Mesenchymal stem cell (in vitro differentiated cells and primary cell): ENCODE results near the gene MAST2.

Experiments used
- DNase-seq: peaks from one replicate; pipeline ENCODE4 v3.0.0-alpha.2; 2013
- H2AFZ ChIP-seq: one replicate; pipeline ENCODE4 v1.6.1; 2013; ENCODE audit warnings: low read depth, mild to moderate bottlenecking, control low read depth, inconsistent platforms, low read length, moderate library complexity
- H2AK5ac ChIP-seq: 2 replicates; pipeline ENCODE4 v1.6.1; 2013; ENCODE audit warnings: low read length, moderate library complexity, mild to moderate bottlenecking, inconsistent platforms; ENCODE audit not compliant: severe bottlenecking
- H2BK120ac ChIP-seq: one replicate; pipeline ENCODE4 v1.6.1; 2013; ENCODE audit warnings: low read depth, mild to moderate bottlenecking, inconsistent platforms, low read length, moderate library complexity
- H2BK12ac ChIP-seq, 2 experiments: one replicate each; pipeline ENCODE4 v1.6.1; 2013; ENCODE audit warnings: inconsistent platforms in 2 of 2, low read length in 2 of 2, mild to moderate bottlenecking in 2 of 2, moderate library complexity in 2 of 2, control low read depth in 1 of 2
- H2BK15ac ChIP-seq: one replicate; pipeline ENCODE4 v1.6.1; 2013; ENCODE audit warnings: mild to moderate bottlenecking, low read depth, inconsistent platforms; ENCODE audit not compliant: poor library complexity, severe bottlenecking
- H2BK5ac ChIP-seq: 2 replicates; pipeline ENCODE4 v1.6.1; 2013; ENCODE audit warnings: low read depth, mild to moderate bottlenecking, low read length, control low read depth, inconsistent platforms; ENCODE audit not compliant: poor library complexity, severe bottlenecking
- H3K14ac ChIP-seq, 2 experiments: one replicate each; pipeline ENCODE4 v1.6.1; 2013; ENCODE audit warnings: inconsistent platforms in 2 of 2, low read length in 2 of 2, control low read depth in 1 of 2, mild to moderate bottlenecking in 1 of 2, moderate library complexity in 1 of 2
- H3K18ac ChIP-seq, 2 experiments: one replicate each; pipeline ENCODE4 v1.6.1; 2013; ENCODE audit warnings: inconsistent platforms in 2 of 2, low read length in 2 of 2, control low read depth in 1 of 2, low read depth in 1 of 2, mild to moderate bottlenecking in 1 of 2
- H3K23ac ChIP-seq, 2 experiments: one replicate each; pipeline ENCODE4 v1.6.1; 2013; ENCODE audit warnings: inconsistent platforms in 2 of 2, low read length in 2 of 2, mild to moderate bottlenecking in 2 of 2, moderate library complexity in 2 of 2, control low read depth in 1 of 2
- H3K27ac ChIP-seq: 2 replicates; pipeline ENCODE4 v1.5.1; 2013; ENCODE audit warnings: mild to moderate bottlenecking, moderate library complexity, low read length, control low read depth, inconsistent platforms; ENCODE audit not compliant: poor library complexity, severe bottlenecking
- H3K27me3 ChIP-seq, 2 experiments: 2 replicates each; pipeline versions ENCODE4 v1.6.1 to v1.7.0; 2013; ENCODE audit warnings: low read length in 2 of 2, mild to moderate bottlenecking in 2 of 2, moderate library complexity in 2 of 2, control low read depth in 1 of 2, inconsistent platforms in 1 of 2; ENCODE audit not compliant: control insufficient read depth in 1 of 2, insufficient read depth in 1 of 2
- H3K36me3 ChIP-seq, 2 experiments: 2 replicates each; pipeline versions ENCODE4 v1.6.1 to v1.7.0; 2013; ENCODE audit warnings: low read length in 2 of 2, control low read depth in 1 of 2, inconsistent platforms in 1 of 2, low read depth in 1 of 2, mild to moderate bottlenecking in 1 of 2; ENCODE audit not compliant: insufficient read depth in 2 of 2, control insufficient read depth in 1 of 2
- H3K4ac ChIP-seq, 2 experiments: one replicate each; pipeline ENCODE4 v1.6.1; 2013; ENCODE audit warnings: inconsistent platforms in 2 of 2, low read length in 2 of 2, mild to moderate bottlenecking in 2 of 2, moderate library complexity in 2 of 2, control low read depth in 1 of 2, low read depth in 1 of 2
- H3K4me1 ChIP-seq: 2 replicates; pipeline ENCODE4 v1.6.1; 2013; ENCODE audit warnings: low read depth, low read length, control low read depth; ENCODE audit not compliant: control insufficient read depth, insufficient read depth
- H3K4me2 ChIP-seq: 2 replicates; pipeline ENCODE4 v1.6.1; 2013; ENCODE audit warnings: low read length, mild to moderate bottlenecking, inconsistent platforms; ENCODE audit not compliant: poor library complexity, severe bottlenecking
- H3K4me3 ChIP-seq, 2 experiments: 2 replicates each; pipeline versions ENCODE4 v1.5.1 to v1.7.0; 2013; ENCODE audit warnings: low read length in 2 of 2, mild to moderate bottlenecking in 2 of 2, control low read depth in 1 of 2, low read depth in 1 of 2; ENCODE audit not compliant: insufficient read depth in 1 of 2
- H3K79me1 ChIP-seq: replicated peaks from 2 replicates; pipeline ENCODE4 v1.6.1; 2013; ENCODE audit warnings: mild to moderate bottlenecking, control low read depth, low read length, inconsistent platforms; ENCODE audit not compliant: poor library complexity, severe bottlenecking
- H3K9ac ChIP-seq: 2 replicates; pipeline ENCODE4 v1.7.0; 2013; ENCODE audit warnings: mild to moderate bottlenecking, low read length, moderate library complexity
- H3K9me3 ChIP-seq: 2 replicates; pipeline ENCODE4 v1.7.0; 2013; ENCODE audit warnings: mild to moderate bottlenecking, low read length; ENCODE audit not compliant: control insufficient read depth
- H4K8ac ChIP-seq: one replicate; pipeline ENCODE4 v1.6.1; 2013; ENCODE audit warnings: inconsistent platforms, mild to moderate bottlenecking, low read length, moderate library complexity
- H4K91ac ChIP-seq: one replicate; pipeline ENCODE4 v1.6.1; 2013; ENCODE audit warnings: mild to moderate bottlenecking, low read length, inconsistent platforms
- WGBS: methylation state at CpG from one replicate; pipeline ENCODE4 v1.1.7; 2013; ENCODE audit warnings: mixed read lengths; 5-methylcytosine and 5-hydroxymethylcytosine counted together

Gene MAST2

DNA sequence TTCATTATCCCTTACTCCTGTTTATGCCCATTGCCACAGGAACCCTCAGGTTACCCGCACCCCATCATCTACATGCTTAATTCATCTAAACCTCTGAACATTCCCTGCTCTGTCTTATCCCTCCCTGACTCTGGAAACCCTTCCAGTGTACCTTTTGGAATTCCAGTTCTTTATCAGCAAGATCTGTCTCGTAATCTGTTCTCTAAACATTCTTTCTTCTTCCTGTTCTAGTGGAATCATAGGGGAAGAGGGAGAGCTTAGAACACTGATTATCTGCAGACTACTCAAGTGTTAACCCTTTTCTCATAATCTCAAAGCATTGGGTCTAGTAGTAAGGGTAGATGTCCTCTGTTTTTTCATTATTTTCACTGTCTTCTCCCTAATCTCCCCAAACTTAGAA lies 169.2 kb downstream of the MAST2 start:
- H2BK15ac ChIP-seq, result no peak overlapping the region
- H4K8ac ChIP-seq, result no peak overlapping the region
- H2AFZ ChIP-seq, result no peak overlapping the region
- 100% methylated on average over 1 of the region's 2 CpGs for WGBS
- H3K27ac ChIP-seq, result no peak overlapping the region
- no peaks in the 10 kb centered on the region for H3K27me3 ChIP-seq
- H3K4me2 ChIP-seq, result no peak overlapping the region
- no peak for DNase-seq
- H4K91ac ChIP-seq, result no peak overlapping the region
- no peak overlapping the region for H2AK5ac ChIP-seq
- H3K4ac ChIP-seq, result no peak overlapping the region
- H3K79me1 ChIP-seq, result peaks cover 7% of the 10 kb centered on the region
- H2BK120ac ChIP-seq, result no peak overlapping the region
- peaks cover 3% of the 10 kb centered on the region for H3K4me1 ChIP-seq
- H3K18ac ChIP-seq, result no peak overlapping the region
- H3K4me3 ChIP-seq, result no peak overlapping the region
- H2BK5ac ChIP-seq, result no peak overlapping the region
- no peak overlapping the region for H3K23ac ChIP-seq
- no peak overlapping the region for H2BK12ac ChIP-seq
- H3K36me3 ChIP-seq, result peaks cover 6 to 22% of the 10 kb centered on the region in 2 experiments
- H3K9ac ChIP-seq, result no peak overlapping the region
- H3K9me3 ChIP-seq, result no peaks in the 10 kb centered on the region
- H3K14ac ChIP-seq, result no peak overlapping the region

DNA sequence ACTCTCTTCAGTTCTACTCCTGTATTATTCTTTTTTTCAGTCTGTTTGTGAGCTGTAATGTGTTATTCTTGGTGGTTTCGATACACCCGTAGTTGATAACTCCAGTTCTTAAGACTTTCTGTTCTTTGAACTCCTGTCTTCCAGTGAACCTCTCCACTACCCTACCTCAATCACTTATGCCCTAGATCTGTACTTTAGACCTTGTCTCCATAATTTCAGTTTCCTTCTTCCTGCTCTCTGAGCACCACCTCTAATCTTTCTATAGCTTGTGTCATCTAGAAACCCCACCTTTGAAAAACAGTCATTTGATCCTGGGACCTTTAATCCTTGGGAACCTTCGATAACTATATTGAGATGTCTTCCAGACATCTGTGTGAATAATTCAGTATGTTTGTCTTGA lies 169.7 kb downstream of the MAST2 start:
- no peak overlapping the region for H2BK12ac ChIP-seq
- no peak overlapping the region for H4K8ac ChIP-seq
- H3K23ac ChIP-seq, result no peak overlapping the region
- no peak overlapping the region for H2BK120ac ChIP-seq
- H3K27ac ChIP-seq, result no peak overlapping the region
- no peak for DNase-seq
- H3K4me2 ChIP-seq, result no peak overlapping the region
- H3K4me1 ChIP-seq, result peaks cover 3% of the 10 kb centered on the region
- no peak overlapping the region for H2AFZ ChIP-seq
- H3K9ac ChIP-seq, result no peak overlapping the region
- no peak overlapping the region for H2AK5ac ChIP-seq
- no peak overlapping the region for H3K4ac ChIP-seq
- peaks cover 7% of the 10 kb centered on the region for H3K79me1 ChIP-seq
- no peak overlapping the region for H4K91ac ChIP-seq
- peaks cover 6 to 22% of the 10 kb centered on the region in 2 experiments for H3K36me3 ChIP-seq
- H3K14ac ChIP-seq, result no peak overlapping the region
- H3K4me3 ChIP-seq, result no peak overlapping the region
- no peaks in the 10 kb centered on the region for H3K27me3 ChIP-seq
- 91% methylated on average over 3 of the region's 3 CpGs for WGBS
- no peaks in the 10 kb centered on the region for H3K9me3 ChIP-seq
- no peak overlapping the region for H3K18ac ChIP-seq
- no peak overlapping the region for H2BK5ac ChIP-seq
- no peak overlapping the region for H2BK15ac ChIP-seq

DNA sequence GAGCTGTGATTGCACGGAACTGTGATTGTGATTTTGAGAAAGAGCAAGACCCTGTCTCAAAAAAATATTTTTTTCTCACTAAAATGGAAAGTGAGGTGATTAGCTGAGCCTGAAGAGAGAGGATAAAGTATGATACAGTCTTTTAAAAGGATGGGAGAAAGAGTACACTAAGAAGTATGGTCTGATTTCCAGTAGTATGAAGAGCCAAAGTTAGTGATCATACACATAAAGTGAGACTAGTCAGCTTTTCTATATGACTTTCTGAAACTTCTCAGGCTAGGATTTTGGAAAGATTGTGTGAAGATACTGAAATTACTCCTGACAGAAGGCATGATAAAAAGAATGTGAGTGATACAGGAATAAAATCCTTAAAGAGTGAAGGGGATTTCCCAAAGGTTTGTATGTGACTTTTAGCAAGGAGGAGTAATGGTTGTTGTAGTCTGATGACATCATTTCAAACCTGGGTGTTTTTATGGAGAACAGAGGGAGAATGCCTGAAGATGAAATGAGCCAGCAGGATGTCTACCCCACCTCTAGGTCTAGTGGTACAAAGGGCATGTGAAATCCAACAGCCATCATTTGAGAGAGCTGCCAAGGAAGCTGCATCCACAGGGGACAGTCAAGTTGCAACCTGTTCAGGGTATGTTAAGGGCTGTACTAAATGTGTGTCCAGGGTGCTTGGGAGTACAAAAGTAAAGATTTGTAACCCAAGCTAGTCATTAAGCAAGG lies 171.3 kb downstream of the MAST2 start:
- no peak overlapping the region for H2BK120ac ChIP-seq
- no peak overlapping the region for H3K14ac ChIP-seq
- no peak overlapping the region for H3K9ac ChIP-seq
- H3K4me2 ChIP-seq, result no peak overlapping the region
- no peak overlapping the region for H3K27ac ChIP-seq
- H3K4ac ChIP-seq, result no peak overlapping the region
- no peak overlapping the region for H3K4me3 ChIP-seq
- H2AFZ ChIP-seq, result no peak overlapping the region
- peaks cover 6 to 22% of the 10 kb centered on the region in 2 experiments for H3K36me3 ChIP-seq
- DNase-seq, result no peak
- peaks cover 7% of the 10 kb centered on the region for H3K79me1 ChIP-seq
- no peak overlapping the region for H2BK15ac ChIP-seq
- no peaks in the 10 kb centered on the region for H3K9me3 ChIP-seq
- H3K18ac ChIP-seq, result no peak overlapping the region
- no peak overlapping the region for H2BK5ac ChIP-seq
- no peak overlapping the region for H2BK12ac ChIP-seq
- no peak overlapping the region for H4K91ac ChIP-seq
- H3K4me1 ChIP-seq, result peaks cover 6% of the 10 kb centered on the region
- no peak overlapping the region for H3K23ac ChIP-seq
- no peaks in the 10 kb centered on the region for H3K27me3 ChIP-seq
- 100% methylated on average over 1 of the region's 1 CpG for whole genome bisulfite sequencing
- no peak overlapping the region for H4K8ac ChIP-seq
- no peak overlapping the region for H2AK5ac ChIP-seq

DNA sequence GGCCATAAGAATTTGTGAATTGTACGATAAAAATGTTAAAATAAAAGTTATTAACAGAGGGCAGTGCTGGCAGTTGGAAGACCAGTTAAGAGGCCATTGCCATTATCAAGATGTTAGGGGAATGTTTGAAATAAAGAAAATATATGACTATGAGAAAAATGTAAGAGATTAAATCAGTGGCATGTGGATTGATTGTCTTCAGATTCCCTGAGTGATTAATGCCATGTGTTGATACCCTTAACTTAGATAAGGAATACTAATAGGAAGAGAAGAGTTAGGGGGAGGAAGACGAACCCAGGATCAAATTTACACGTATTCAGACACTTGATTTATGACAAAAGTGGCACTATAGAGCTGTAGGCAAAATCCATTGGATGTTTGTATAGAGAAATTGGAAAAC lies 173.2 kb downstream of the MAST2 start:
- H2BK15ac ChIP-seq, result no peak overlapping the region
- peaks cover 6 to 15% of the 10 kb centered on the region in 2 experiments for H3K36me3 ChIP-seq
- H2AFZ ChIP-seq, result no peak overlapping the region
- no peak overlapping the region for H4K91ac ChIP-seq
- no peak overlapping the region for H3K14ac ChIP-seq
- H2BK120ac ChIP-seq, result no peak overlapping the region
- no peak overlapping the region for H2AK5ac ChIP-seq
- H3K4me1 ChIP-seq, result peaks cover 7% of the 10 kb centered on the region
- H2BK12ac ChIP-seq, result no peak overlapping the region
- peaks cover 6% of the 10 kb centered on the region for H3K79me1 ChIP-seq
- no peak overlapping the region for H4K8ac ChIP-seq
- no peak overlapping the region for H3K9ac ChIP-seq
- H3K4me2 ChIP-seq, result no peak overlapping the region
- WGBS, result 96% methylated on average over 3 of the region's 3 CpGs
- no peak overlapping the region for H3K4me3 ChIP-seq
- H3K18ac ChIP-seq, result no peak overlapping the region
- H3K4ac ChIP-seq, result no peak overlapping the region
- H3K27me3 ChIP-seq, result no peaks in the 10 kb centered on the region
- no peak for DNase-seq
- no peak overlapping the region for H3K27ac ChIP-seq
- H2BK5ac ChIP-seq, result no peak overlapping the region
- H3K9me3 ChIP-seq, result no peaks in the 10 kb centered on the region
- H3K23ac ChIP-seq, result no peak overlapping the region
